Calu3 (cell line): ENCODE results near the gene RASGRP2. TPM values are rescaled to one million over a fixed set of nuclear protein-coding genes. Genes with fewer than 3 reads are reported as not detected.

Source experiments
- BruUV-seq: library from RNA; stranded (reverse); fragments of 400-500 nt; replicated peaks from 2 replicates; lab custom pipeline; 2021; lab: Mats Ljungman, UMichigan
- CTCF ChIA-PET: fragments of 300-600 bp; sonication (Branson Sonifier 250); formaldehyde crosslinking; loops from one replicate; lab custom pipeline; 2022; ENCODE audit warnings: antibody characterized with exemption; lab: Charles Lee
- DNase-seq: peaks from one replicate; pipeline ENCODE4 v3.0.0; 2022
- H3K27ac Mint-ChIP-seq: one replicate; pipeline ENCODE4 v1.8.0; 2022; ENCODE audit warnings: mixed read lengths; ENCODE audit not compliant: unreplicated experiment
- H3K27me3 Mint-ChIP-seq: one replicate; pipeline ENCODE4 v1.8.0; 2022; ENCODE audit warnings: mixed read lengths; ENCODE audit not compliant: unreplicated experiment
- H3K36me3 Mint-ChIP-seq: one replicate; pipeline ENCODE4 v1.8.0; 2022; ENCODE audit warnings: mild to moderate bottlenecking, moderate library complexity, mixed read lengths; ENCODE audit not compliant: insufficient read depth, unreplicated experiment
- H3K4me1 Mint-ChIP-seq: one replicate; pipeline ENCODE4 v1.8.0; 2022; ENCODE audit warnings: mild to moderate bottlenecking, low read depth, mixed read lengths; ENCODE audit not compliant: unreplicated experiment
- H3K4me3 Mint-ChIP-seq: one replicate; pipeline ENCODE4 v1.8.0; 2022; ENCODE audit warnings: mild to moderate bottlenecking, low read depth, moderate library complexity, mixed read lengths; ENCODE audit not compliant: unreplicated experiment
- H3K9me3 Mint-ChIP-seq: one replicate; pipeline ENCODE4 v1.8.0; 2022; ENCODE audit warnings: low read depth, mixed read lengths; ENCODE audit not compliant: unreplicated experiment
- intact Hi-C: fragments of 100-400 bp; cut with micrococcal nuclease; formaldehyde crosslinking; loops from one replicate; pipeline ENCODE4 v1.10.0; 2022; ENCODE audit not compliant: unreplicated experiment
- total RNA-seq: library from RNA; stranded (reverse); gene quantifications from 2 replicates; pipeline ENCODE4 v1.2.3, GENCODE V29; 2022
- TF ChIP-seq, protein P1 (sequence below): fragments of 200-600 bp; IDR thresholded peaks from one replicate; pipeline ENCODE4 v1.8.0; 2022; ENCODE audit warnings: antibody characterized with exemption; ENCODE audit not compliant: unreplicated experiment

Gene RASGRP2
- total RNA-seq, 1 experiment from 2014 or later, result not detected

DNA sequence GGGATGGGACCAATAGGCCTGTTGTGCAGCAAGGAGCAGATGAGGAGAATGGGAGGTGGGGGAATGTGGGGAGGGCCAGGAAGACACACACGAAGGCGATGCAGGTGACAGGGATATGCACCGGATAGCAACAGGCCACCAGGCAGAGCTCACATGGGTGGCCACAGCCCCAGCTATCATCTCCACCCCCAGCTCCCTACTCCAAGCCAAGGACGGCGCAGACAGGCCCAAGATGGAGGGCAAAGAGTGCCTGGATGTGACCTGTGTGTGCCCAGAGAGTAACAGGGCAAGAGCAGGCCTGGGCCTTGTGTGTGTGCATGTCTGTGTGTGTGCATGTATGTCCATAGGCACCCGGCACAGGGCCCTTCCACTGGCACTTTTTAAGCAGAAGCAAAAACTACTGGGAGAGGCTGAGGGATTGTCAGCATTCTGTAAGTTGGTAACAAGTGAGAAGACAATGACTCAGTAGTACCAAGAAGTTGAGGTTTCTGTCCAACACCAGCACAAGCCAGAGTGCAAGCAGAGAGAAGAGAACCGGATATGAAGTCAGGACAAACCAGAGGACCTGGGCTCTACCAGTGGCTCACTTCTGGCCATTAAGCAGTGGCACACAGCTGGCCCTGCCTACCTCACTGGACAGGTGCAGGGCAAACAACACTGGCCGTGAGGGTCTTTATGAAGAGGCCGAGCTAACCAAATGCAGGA lies 57.3 kb downstream of the RASGRP2 start:
- Mint-ChIP-seq H3K9me3 (no peaks in the 10 kb centered on the region), H3K36me3 (no peaks in the 10 kb centered on the region), H3K4me1 (no peaks in the 10 kb centered on the region), H3K27ac (no peak overlapping the region), H3K27me3 (peaks cover 98% of the 10 kb centered on the region), H3K4me3 (no peak overlapping the region)
- CTCF ChIA-PET, result no interaction called here
- intact Hi-C loops, result no loop called here
- DNase-seq, result no peak
- no TSS peak for BruUV-seq
- TF ChIP-seq, protein P1, sequence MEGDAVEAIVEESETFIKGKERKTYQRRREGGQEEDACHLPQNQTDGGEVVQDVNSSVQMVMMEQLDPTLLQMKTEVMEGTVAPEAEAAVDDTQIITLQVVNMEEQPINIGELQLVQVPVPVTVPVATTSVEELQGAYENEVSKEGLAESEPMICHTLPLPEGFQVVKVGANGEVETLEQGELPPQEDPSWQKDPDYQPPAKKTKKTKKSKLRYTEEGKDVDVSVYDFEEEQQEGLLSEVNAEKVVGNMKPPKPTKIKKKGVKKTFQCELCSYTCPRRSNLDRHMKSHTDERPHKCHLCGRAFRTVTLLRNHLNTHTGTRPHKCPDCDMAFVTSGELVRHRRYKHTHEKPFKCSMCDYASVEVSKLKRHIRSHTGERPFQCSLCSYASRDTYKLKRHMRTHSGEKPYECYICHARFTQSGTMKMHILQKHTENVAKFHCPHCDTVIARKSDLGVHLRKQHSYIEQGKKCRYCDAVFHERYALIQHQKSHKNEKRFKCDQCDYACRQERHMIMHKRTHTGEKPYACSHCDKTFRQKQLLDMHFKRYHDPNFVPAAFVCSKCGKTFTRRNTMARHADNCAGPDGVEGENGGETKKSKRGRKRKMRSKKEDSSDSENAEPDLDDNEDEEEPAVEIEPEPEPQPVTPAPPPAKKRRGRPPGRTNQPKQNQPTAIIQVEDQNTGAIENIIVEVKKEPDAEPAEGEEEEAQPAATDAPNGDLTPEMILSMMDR, result no peak

DNA sequence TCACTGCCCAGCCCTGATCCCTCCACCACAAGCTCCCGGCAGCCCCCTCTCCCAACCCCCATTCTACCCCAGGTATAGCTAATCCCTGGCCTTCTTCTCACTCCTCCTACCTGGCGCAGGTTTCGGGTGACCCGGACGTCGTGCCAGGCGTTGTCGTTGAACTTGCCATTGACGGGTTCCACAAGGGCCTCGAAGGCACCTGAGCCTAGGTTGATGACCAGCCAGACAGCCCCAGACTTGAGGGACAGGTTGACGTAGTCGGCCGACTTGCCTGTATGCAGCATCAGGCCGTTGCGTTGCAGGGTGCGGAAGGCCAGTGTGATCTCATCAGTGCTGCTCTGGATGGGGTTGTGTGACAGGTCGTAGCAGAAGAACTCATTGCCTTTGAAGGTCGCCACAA lies 58.4 kb downstream of the RASGRP2 start:
- no peaks in the 10 kb centered on the region for H3K9me3 Mint-ChIP-seq
- no peaks in the 10 kb centered on the region for H3K4me1 Mint-ChIP-seq
- CTCF ChIA-PET, result no interaction called here
- BruUV-seq, result no TSS peak
- H3K36me3 Mint-ChIP-seq, result no peaks in the 10 kb centered on the region
- H3K4me3 Mint-ChIP-seq, result no peak overlapping the region
- intact Hi-C loops, result no loop called here
- H3K27me3 Mint-ChIP-seq, result peaks cover 98% of the 10 kb centered on the region
- TF ChIP-seq, protein P1, result no peak
- no peak overlapping the region for H3K27ac Mint-ChIP-seq
- DNase-seq, result no peak

DNA sequence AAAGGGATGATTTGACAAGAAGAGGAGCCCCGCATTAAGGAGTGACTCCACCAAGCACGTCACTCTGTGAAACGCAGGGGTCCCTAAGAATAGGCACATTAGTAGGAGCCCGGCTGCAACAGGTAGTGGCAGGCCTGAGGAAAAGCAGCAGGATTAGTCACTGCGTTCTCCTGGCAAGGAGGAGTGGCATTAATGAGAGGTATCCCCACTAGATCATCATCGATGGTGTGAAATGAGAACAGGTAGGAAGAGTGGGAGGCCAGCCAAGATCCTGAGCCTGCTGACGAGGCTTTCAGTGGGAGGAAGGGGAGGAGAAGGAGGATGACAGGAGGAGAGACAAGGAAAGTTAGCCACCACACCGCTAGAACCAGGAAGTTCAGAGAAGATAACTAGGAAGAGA lies 59.6 kb downstream of the RASGRP2 start:
- no peaks in the 10 kb centered on the region for H3K36me3 Mint-ChIP-seq
- no peak overlapping the region for H3K4me3 Mint-ChIP-seq
- H3K27ac Mint-ChIP-seq, result no peak overlapping the region
- intact Hi-C loops, result no loop called here
- H3K4me1 Mint-ChIP-seq, result no peaks in the 10 kb centered on the region
- BruUV-seq, result no TSS peak
- peaks cover 98% of the 10 kb centered on the region for H3K27me3 Mint-ChIP-seq
- TF ChIP-seq, protein P1, result no peak
- H3K9me3 Mint-ChIP-seq, result no peaks in the 10 kb centered on the region
- DNase-seq, result no peak
- CTCF ChIA-PET, result no interaction called here

DNA sequence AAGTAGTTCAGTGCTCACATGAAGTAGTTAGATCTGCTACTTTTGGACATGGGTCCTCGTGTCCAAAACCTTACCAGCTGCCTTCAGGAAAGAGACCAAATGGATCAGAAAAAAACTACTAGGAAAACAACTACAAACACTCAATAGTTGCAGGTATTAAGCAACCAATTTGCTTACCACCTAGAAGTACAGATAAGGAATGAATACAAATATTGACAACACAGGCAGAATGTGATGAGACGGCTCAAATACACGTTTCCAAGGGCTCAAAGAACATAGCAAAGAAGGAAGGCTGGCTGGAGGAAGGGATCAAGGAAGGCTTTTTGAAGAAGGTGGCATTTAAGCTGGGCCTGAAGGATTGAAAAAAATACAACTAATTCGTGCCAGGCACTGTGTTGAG lies 62.8 kb downstream of the RASGRP2 start:
- no peaks in the 10 kb centered on the region for H3K4me1 Mint-ChIP-seq
- CTCF ChIA-PET, result no interaction called here
- H3K27me3 Mint-ChIP-seq, result peaks cover 98% of the 10 kb centered on the region
- no peak overlapping the region for H3K4me3 Mint-ChIP-seq
- H3K27ac Mint-ChIP-seq, result no peak overlapping the region
- intact Hi-C loops, result no loop called here
- H3K9me3 Mint-ChIP-seq, result no peaks in the 10 kb centered on the region
- DNase-seq, result no peak
- H3K36me3 Mint-ChIP-seq, result no peaks in the 10 kb centered on the region
- TF ChIP-seq, protein P1, result no peak
- BruUV-seq, result no TSS peak
